ENCODE results near the gene MRPL51. TPM values are rescaled to one million over a fixed set of nuclear protein-coding genes. Genes with fewer than 3 reads are reported as not detected.

The MRPL51 gene
- total and polyA plus RNA-seq, 2 experiments from 2014 or later, result 93.9 to 463 TPM

- H3K4me3 Mint-ChIP-seq, result no peak overlapping the region
- ATAC-seq (no peak), DNase-seq (ENCODE audit: low spot score) (no peak)
- TF ChIP-seq NANOG (IDR thresholded peaks at IDR 0.05; ENCODE audit: borderline replicate concordance) (no peak), JUNB (IDR thresholded peaks at IDR 0.05; ENCODE audit: unreplicated experiment) (no peak), CREB1 (CRISPR knock-in tag; IDR thresholded peaks at IDR 0.05; ENCODE audit: low read depth) (no peak), ZNF114 (CRISPR knock-in tag; IDR thresholded peaks at IDR 0.05) (no peak), ZNF331 (CRISPR knock-in tag; IDR thresholded peaks at IDR 0.05; ENCODE audit: low read depth) (no peak)
- TF ChIP-seq, protein P1, sequence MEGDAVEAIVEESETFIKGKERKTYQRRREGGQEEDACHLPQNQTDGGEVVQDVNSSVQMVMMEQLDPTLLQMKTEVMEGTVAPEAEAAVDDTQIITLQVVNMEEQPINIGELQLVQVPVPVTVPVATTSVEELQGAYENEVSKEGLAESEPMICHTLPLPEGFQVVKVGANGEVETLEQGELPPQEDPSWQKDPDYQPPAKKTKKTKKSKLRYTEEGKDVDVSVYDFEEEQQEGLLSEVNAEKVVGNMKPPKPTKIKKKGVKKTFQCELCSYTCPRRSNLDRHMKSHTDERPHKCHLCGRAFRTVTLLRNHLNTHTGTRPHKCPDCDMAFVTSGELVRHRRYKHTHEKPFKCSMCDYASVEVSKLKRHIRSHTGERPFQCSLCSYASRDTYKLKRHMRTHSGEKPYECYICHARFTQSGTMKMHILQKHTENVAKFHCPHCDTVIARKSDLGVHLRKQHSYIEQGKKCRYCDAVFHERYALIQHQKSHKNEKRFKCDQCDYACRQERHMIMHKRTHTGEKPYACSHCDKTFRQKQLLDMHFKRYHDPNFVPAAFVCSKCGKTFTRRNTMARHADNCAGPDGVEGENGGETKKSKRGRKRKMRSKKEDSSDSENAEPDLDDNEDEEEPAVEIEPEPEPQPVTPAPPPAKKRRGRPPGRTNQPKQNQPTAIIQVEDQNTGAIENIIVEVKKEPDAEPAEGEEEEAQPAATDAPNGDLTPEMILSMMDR (conservative IDR thresholded peaks at IDR 0.05; ENCODE audit: low read depth in 2 of 2), result no peak
- no peaks in the 10 kb centered on the region for H3K27me3 ChIP-seq (ENCODE audit: insufficient read depth)
- H3K36me3 Mint-ChIP-seq (ENCODE audit: low read depth), result peaks cover 51% of the 10 kb centered on the region
- no peaks in the 10 kb centered on the region for H3K79me2 ChIP-seq (replicated peaks; ENCODE audit: insufficient read depth)
- no peaks in the 10 kb centered on the region; the same call in 1 of the 3 replicates for H3K4me1 Mint-ChIP-seq
- H3K27me3 Mint-ChIP-seq (ENCODE audit: insufficient read depth, low read depth, poor library complexity), result peaks cover 12% of the 10 kb centered on the region
- H3K27ac Mint-ChIP-seq, result peak overlapping the region; percentile 77; the same call in 1 of the 2 replicates
- no peaks in the 10 kb centered on the region for H3K9me3 Mint-ChIP-seq
- no peak overlapping the region for H2AFZ ChIP-seq
- H3F3A ChIP-seq (replicated peaks; ENCODE audit: low read depth), result 0 out of 2 replicates have a peak, but pooled peaks cover 4% of the 10 kb centered on the region
- H3K4me2 ChIP-seq, result no peak overlapping the region
- H3K9me2 ChIP-seq (ENCODE audit: insufficient read depth), result no peaks in the 10 kb centered on the region
- no peaks in the 10 kb centered on the region for H4K20me1 ChIP-seq (replicated peaks; ENCODE audit: insufficient read depth)
- H3K36me3 ChIP-seq (ENCODE audit: insufficient read depth), result peaks cover 12% of the 10 kb centered on the region
- no peaks in the 10 kb centered on the region for H3K4me1 ChIP-seq (ENCODE audit: insufficient read depth)
- H3K4me3 ChIP-seq, result no peak overlapping the region
- H3K27ac ChIP-seq (ENCODE audit: low read depth), result no peak overlapping the region
Measured at GRCh38 chr12:6461401-6462233, 31.4 kb downstream of the MRPL51 start.

DNA sequence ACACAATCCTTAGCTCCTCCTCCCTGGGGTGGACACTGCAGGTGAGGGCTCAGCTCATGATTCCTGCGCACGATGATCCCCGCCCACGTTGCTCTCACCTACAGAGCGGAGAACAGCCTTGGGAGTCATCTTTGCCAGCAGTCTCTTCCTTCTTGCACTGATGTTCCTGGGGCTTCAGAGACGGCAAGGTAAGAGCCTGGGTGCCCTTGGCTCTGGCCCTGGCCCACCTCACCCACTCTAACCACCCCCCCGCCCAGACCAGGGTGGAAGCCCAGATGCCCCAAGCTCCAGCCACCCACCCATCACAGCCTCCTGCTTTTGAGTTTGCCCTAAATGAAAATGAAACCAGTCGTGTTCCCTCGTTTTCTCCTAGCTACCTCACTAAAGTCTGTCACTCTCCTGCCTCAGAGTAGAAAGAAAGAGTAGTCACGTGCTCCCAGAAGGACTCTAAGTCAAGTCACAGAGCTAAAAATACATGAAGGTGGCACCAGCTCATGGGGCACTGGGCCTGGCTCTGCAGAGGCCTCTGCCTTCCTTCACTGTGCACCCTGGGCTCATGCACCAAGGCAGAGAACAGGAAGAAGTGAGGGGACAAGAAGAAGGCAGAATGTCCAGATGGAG is 32.2 kb downstream of the MRPL51 start:
- Histone ChIP-seq H4K20me1 (replicated peaks; ENCODE audit: insufficient read depth) (no peaks in the 10 kb centered on the region), H3F3A (replicated peaks; ENCODE audit: low read depth) (0 out of 2 replicates have a peak, but pooled peaks cover 2% of the 10 kb centered on the region), H3K27me3 (ENCODE audit: insufficient read depth) (no peaks in the 10 kb centered on the region), H3K4me1 (ENCODE audit: insufficient read depth) (no peaks in the 10 kb centered on the region), H3K9me2 (ENCODE audit: insufficient read depth) (no peaks in the 10 kb centered on the region), H3K27ac (ENCODE audit: low read depth) (no peak overlapping the region), H3K36me3 (ENCODE audit: insufficient read depth) (peaks cover 12% of the 10 kb centered on the region), H2AFZ (no peak overlapping the region), H3K4me2 (no peak overlapping the region), H3K4me3 (no peak overlapping the region), H3K79me2 (replicated peaks; ENCODE audit: insufficient read depth) (no peaks in the 10 kb centered on the region)
- H3K4me3 Mint-ChIP-seq, result no peak overlapping the region
- H3K36me3 Mint-ChIP-seq (ENCODE audit: low read depth), result peaks cover 51% of the 10 kb centered on the region
- H3K9me3 Mint-ChIP-seq, result no peaks in the 10 kb centered on the region
- H3K27me3 Mint-ChIP-seq (ENCODE audit: insufficient read depth, low read depth, poor library complexity), result peaks cover 12% of the 10 kb centered on the region
- ATAC-seq (no peak), DNase-seq (ENCODE audit: low spot score) (no peak)
- H3K27ac Mint-ChIP-seq, result peak overlapping the region; percentile 77
- H3K4me1 Mint-ChIP-seq, result no peaks in the 10 kb centered on the region; the same call in 1 of the 3 replicates
- TF ChIP-seq, protein P2, sequence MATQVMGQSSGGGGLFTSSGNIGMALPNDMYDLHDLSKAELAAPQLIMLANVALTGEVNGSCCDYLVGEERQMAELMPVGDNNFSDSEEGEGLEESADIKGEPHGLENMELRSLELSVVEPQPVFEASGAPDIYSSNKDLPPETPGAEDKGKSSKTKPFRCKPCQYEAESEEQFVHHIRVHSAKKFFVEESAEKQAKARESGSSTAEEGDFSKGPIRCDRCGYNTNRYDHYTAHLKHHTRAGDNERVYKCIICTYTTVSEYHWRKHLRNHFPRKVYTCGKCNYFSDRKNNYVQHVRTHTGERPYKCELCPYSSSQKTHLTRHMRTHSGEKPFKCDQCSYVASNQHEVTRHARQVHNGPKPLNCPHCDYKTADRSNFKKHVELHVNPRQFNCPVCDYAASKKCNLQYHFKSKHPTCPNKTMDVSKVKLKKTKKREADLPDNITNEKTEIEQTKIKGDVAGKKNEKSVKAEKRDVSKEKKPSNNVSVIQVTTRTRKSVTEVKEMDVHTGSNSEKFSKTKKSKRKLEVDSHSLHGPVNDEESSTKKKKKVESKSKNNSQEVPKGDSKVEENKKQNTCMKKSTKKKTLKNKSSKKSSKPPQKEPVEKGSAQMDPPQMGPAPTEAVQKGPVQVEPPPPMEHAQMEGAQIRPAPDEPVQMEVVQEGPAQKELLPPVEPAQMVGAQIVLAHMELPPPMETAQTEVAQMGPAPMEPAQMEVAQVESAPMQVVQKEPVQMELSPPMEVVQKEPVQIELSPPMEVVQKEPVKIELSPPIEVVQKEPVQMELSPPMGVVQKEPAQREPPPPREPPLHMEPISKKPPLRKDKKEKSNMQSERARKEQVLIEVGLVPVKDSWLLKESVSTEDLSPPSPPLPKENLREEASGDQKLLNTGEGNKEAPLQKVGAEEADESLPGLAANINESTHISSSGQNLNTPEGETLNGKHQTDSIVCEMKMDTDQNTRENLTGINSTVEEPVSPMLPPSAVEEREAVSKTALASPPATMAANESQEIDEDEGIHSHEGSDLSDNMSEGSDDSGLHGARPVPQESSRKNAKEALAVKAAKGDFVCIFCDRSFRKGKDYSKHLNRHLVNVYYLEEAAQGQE (IDR thresholded peaks at IDR 0.05; ENCODE audit: unreplicated experiment), result no peak
- TF ChIP-seq, protein P3, sequence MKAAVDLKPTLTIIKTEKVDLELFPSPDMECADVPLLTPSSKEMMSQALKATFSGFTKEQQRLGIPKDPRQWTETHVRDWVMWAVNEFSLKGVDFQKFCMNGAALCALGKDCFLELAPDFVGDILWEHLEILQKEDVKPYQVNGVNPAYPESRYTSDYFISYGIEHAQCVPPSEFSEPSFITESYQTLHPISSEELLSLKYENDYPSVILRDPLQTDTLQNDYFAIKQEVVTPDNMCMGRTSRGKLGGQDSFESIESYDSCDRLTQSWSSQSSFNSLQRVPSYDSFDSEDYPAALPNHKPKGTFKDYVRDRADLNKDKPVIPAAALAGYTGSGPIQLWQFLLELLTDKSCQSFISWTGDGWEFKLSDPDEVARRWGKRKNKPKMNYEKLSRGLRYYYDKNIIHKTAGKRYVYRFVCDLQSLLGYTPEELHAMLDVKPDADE (IDR thresholded peaks at IDR 0.05), result no peak
- no peak for TF ChIP-seq JUNB (IDR thresholded peaks at IDR 0.05; ENCODE audit: unreplicated experiment)
